HG03521 (cell line): ENCODE data around the gene SRPK2.
"Not testable (repeated sequence)": the region's sequence is repeated elsewhere in the genome, so short reads cannot be mapped to it uniquely, and the experiment has no call there.

Experiments used
- ATAC-seq: cut with Tn5 transposase; IDR thresholded peaks from one replicate; pipeline ENCODE4 v1.9.1; 2021; ENCODE audit warnings: mild to moderate bottlenecking, moderate library complexity; ENCODE audit not compliant: unreplicated experiment

The SRPK2 gene

DNA sequence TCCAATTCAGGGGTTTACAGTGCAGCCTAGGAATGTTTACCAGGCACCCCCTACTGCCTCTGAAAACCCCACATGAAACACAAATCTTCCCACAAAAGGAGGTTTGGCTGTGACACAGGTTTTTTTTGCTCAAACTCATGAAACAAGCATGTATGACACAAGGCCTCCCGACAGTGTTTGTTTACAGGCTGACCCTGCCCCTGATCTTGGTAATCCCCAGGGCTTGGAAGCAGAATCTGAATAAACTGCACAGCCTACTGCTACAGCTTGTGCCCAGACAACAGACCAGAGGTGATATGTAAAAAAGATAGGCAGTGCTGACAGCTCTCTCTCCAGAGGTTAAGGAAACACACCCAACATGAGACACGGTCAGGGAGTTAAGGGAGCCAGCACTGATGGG, 190.5 kb downstream of the SRPK2 start:
- no peak for ATAC-seq

DNA sequence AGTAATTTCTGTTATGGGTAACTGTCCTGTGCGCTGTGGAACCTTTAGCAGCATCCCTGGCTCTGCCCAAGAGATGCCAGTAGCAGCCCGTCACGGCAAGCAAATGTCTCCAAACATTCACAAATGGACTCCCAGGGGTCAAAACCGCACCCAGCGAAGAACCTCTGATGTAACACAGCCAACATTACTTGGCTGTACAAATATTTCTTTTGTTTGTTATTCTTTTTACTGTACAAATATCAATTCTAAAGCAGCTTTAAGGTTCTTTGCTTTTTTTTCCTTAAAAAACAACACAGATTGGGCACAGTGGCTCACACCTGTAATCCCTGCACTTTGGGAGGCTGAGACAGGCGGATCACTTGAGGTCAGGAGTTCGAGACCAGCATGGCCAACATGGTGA, 192.2 kb downstream of the SRPK2 start:
- no peak for ATAC-seq

DNA sequence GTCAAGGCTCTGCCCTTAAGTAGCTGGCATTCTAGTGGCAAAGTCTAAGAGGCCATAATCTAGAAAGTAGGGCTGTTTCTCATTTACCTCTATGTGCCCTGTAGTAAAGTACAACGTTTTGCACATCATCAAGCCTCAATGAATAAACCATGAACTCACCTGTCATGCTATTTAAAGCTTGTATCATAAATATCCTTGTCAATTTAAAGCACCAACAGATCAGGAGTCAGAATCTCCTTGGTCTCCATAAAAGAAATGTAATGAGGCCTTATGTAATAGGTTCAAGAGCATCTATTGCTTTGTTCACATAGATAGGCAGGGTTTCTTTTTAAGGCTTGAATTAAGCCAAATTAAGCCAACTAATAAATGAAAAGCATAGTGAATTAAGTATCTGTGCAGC, 192.8 kb downstream of the SRPK2 start:
- ATAC-seq: no peak

DNA sequence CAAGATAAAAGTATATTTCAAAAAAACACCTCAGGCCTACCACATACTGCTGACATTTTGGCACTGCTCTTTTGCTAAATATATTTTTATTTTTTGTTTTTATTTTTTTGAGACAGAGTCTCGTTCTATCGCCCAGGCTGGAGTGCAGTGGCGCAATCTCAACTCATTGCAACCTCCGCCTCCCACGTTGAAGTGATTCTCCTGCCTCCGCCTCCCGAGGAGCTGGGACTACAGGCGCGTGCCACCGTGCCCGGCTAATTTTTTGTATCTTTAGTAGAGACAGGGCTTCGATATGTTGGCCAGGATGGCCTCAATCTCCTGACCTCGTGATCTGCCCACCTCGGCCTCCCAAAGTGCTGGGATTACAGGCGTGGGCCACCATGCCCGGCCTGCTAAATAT, 193.8 kb downstream of the SRPK2 start:
- ATAC-seq: not testable (repeated sequence)

DNA sequence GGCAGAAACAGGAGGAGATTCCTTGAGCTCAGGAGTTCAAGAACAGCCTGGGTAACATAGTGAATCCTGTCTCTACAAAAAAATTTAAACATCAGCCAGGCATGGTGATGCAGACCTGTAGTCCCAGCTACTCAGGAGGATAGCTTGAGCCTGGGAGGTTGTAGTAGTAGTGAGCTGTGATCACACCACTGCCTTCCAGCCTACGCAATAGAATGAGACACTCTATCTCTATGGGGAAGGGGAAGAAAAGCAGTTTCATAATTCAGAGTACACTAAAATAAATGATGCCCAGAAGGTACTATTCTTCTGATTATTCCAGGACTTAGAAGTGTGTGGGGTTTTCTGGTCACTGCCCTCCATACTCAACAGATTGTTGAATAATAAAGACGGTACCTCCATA, 197.4 kb downstream of the SRPK2 start:
- no peak for ATAC-seq

DNA sequence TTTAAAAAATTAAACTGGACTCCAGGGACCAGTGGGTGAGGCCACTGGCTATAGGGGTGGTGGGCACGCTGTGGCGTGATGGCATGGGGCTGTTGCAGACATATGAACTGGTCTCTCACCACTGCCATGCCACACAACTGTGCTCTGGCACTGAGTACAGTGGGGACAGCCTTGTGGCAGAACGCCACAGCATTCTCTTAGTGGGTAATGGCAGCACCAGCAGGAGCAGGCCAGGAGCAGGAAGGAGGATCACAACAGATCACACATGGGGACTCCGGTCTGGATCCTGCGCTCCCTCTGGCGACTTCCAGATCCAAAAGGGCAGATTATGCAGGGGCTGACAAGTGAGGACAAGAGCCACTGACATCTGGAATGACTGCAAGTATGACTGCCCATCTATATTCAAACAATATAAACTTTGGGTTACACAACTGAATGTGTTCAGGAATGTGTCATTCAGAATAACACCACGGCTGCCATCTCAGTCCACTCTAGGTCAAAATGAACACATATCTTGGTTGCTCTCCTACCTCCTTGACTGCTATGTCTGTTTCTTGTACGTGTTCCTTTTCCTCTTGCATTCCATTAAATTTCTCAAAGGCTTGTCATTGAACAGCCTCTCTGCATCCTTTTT, 198.7 kb downstream of the SRPK2 start:
- no peak for ATAC-seq

DNA sequence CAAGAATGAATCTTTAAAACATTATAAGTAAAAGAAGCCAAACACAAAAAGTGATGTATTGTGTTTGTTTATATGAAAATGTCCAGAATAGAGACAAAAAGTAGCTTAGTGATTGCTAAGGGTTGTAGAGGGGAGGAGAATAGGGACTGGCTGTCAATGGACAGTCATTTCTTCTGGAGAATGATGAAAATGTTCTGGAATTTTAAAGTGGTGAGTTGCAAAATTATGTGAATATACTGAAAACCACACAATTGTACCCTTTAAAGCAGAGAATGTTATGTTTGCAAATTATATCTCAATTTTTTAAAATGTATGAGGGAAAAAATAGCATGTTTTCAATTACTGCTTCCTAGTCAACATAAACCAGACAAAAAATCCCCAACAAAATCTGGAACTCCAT, 200.5 kb downstream of the SRPK2 start:
- ATAC-seq: no peak

DNA sequence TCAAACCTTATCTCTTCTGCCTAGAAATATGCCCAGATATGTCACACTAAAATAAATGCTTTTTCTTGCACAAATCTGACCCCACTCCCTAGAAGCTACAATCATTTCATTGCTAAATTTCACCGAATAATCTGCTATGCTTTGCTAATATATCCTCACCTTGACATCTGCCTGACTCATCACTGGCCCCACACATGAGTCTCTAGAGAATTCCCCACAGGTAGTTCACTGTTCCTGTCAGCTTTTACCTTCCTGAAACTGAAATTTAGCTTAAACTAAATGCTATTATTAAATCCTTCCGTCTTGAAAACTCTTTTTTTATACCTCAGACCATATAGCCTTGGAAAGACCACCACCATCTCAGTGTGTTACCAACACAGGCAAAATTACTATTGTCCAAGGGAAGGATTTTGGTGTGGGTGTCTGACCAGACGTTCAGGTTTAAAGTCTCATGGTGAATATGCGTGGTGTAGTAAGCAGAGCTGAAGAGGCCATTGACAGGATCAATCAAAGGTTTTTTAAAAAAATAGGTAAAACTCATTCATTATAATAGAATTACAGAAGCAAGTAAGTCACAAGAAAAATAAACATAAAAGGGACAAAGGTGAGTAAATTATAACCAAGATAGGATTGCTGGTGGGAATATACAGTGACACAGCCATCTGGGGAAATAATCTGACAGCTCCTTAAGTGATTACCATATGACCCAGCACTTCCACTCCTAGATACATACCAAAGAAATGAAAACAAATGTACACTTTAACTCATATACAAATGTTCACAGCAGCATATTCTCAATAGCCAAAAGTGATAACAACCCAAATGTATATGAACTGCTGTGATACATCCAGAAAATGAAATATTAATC, 201.2 kb downstream of the SRPK2 start:
- ATAC-seq: no peak

DNA sequence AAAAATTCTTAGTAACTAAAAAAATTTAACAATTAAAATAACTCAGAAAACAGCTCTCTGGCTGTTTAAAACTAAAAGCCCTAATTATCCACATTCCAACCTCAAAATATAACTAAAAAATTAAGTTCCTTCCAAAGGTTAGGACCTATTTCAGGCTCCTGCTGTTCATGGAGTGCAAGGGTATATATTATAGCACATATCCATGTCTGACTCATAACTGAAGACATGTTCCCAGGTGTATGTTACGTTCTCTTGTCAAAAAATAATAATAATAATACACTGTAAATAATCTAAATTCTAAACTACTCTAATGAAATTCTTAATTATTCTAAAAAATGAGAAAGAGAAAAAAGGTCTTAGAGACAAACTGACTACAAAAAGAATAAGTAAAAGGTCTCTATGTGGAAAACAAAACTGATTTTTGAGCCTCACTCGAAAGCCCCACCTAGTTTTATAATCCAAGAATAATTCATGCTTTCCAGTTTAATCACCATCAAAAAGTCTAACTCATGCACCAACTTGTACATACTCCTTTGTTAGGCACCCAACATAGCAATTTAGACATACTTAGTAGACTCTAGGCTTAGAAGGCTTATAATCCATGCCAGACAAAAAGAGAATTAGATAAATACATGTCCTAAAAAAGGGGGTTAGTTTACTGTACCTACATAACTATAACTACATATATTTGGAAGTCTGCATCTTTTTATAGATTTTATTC, 203.3 kb downstream of the SRPK2 start:
- ATAC-seq: no peak

DNA sequence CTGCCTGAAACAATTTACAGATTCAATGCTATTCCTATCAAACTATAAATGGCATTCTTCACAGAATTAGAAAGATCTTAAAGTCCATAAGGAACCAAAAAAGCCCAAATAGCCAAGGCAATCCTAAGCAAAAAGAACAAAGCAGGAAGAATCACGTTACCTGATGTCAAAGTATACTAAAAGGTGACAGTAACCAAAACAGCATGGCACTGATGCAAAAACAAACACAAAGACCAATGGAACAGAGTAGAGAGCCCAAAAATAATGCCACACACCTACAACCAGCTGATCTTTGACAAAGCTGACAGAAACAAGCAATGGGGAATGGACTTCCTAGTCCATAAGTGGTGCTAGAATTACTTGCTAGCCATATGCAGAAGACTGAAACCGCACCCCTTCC, 208.7 kb downstream of the SRPK2 start:
- no peak for ATAC-seq

DNA sequence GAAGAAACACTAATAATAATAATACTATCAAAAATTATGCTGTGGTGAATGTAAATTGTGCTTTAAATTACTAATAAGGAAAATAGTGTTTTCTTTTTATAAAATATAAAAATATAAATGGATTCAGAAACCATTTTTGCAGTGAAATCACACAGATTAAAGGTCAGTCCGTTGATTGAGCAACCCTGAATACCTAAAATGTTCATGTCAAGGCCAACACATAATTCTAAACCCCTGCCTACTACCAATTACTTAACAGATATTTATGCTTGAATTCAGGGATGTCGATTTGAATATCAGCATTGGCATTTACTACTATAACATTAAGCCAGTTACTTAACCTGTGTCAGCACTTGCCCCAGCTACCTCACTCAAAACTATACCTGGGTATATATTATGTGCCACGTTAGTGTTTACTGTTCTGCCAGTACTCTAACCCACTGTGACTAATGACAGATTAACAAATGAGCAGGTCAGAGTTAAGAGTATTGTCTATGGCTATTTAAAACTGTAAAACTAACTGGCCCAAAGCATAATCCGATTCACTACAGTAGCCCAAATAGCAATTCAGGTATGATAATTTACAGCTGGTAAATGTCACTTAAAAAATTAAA, 209.7 kb downstream of the SRPK2 start:
- no peak for ATAC-seq

DNA sequence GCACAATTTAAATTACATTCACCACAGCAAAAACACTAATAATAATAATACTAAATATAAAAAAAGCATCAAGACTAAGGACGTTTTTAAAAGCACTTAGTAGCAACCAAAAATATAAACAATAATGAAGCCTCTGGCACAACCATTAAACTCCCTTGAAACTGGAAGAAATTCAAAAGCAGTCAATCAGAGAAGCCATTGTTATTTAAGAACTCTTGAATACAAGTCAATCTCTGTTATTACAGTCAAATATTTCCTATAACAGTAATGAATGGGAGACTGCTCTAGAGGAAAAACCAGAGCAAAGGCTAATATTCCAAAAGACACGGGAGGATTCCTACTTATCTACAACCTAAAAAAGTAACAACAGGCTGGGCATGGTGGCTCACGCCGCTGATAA, 210.5 kb downstream of the SRPK2 start:
- ATAC-seq: no peak

DNA sequence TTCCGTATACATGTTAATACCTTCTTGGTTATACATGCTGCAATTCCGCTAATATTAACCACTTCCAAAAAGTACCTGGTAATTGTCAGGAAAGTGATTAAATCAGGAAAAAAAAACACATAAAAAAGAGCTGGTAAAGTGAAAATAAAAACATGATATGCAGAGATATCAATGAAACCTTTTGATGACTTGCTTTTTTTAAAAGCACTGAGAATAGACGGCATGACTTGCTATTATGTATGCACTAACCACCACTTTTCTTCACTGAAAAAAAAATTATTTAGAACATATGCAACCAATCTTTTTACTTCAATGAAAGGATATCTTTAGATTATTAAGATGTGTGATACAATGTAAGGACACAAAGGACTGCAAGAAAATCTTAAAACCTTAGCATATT, 211.7 kb downstream of the SRPK2 start:
- ATAC-seq: no peak

DNA sequence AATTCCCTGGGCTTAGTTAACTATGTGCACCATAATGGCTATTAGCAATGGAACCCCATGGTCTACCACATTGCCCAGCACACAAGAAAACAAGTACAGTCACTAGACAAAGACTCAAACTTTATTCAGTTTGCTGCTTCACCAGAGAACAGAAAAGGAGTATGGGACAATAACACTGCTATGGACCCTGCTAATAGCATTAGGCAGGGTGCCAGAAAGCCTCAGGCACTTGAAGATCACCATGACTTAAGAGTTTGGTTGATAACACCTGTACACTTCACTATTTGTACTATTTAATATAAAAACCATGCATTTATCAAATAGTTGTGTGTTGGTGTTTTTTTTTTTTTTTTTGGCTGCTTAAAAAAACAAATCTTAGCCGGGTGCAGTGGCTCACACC, 215.1 kb downstream of the SRPK2 start:
- ATAC-seq: no peak

DNA sequence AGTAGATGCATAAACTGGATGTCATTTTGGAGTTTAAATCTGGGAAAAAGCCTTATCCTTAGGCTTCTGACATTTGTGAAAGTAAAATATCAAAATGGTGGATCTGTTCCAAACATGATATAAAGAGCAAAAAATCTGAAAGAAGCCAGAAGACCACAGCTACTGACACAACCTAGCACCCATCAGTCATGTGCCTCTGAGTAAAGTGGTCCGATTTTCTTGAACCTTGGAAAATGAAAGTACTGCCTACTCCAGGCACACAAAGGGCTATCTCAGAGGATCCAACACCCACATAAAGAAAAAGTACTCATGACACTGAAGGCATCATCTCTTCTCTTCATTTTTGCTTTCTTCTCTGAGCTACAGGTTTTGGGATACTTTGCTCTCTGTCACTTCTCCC, 224.0 kb downstream of the SRPK2 start:
- no peak for ATAC-seq

DNA sequence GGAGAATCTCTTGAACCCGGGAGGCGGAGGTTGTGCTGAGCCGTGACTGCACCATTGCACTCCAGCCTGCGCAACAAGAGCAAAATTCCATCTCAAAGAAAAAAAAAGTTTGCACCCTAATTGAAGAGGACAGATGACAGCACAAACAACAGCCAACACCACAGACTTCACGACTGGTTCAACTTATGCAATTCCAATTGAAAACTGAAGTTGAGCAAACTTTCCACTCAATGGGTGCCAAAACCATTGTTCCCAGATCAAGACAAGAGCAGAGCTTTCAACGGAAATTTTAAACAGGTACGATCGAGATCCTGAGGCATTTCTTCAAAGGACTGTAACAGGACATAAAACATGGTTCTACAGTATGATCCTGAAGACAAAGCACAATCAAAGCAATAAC, 225.0 kb downstream of the SRPK2 start:
- ATAC-seq: no peak

DNA sequence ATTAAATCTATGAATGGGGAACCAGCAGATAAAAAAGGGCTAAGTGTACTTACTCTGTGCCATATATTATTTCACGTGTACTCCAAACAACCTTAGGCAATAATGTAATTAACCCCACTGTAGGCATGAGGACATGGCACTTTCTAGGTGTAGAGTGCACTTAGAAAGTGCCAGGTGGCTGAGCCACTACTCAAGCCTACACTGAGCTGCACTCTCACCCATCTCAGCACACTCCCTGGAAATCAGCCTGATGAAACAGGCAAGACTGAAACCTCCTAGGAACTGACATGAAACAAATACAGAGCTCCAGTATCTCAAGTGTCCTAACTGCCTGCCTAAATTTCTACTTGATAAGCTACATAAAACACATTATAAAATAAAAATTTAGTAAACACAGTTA, 227.4 kb downstream of the SRPK2 start:
- ATAC-seq: no peak

DNA sequence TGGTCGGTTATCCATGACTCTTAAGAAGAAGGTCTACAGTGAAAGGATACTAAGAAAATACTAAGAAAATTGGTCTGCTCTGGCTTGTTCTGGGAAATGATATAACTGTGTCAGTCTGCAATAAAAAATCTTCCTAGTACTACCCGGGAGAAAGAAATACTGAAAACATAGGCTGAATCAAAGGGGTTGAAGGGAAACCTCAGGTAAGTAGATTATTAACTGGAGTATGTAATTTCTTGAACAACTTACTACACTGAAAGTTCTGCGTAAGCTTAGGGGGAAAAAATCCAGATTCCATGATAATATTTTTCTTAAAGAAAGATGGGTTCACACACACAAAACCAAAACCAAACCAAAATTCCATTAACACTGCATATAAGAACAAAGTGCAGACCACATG, 231.4 kb downstream of the SRPK2 start:
- ATAC-seq: no peak

DNA sequence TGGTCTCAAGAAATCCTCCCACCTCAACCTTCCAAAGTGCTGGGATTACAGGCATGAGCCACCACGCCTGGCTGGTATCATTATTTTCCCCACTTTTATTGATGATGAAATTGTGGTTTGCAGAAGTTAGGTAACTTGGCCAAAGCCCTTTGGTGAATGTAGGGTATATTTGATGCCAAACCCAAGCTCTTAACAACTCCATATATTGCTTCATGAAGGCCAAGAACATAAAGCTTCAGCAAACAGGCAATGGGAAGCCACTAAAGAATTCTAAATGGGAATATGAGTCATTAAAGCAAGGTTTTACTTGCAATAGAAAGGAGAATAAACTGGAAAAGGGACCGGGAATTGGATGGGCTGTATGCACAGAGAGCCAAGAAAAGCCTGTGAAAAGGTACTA, 232.0 kb downstream of the SRPK2 start:
- ATAC-seq: no peak

DNA sequence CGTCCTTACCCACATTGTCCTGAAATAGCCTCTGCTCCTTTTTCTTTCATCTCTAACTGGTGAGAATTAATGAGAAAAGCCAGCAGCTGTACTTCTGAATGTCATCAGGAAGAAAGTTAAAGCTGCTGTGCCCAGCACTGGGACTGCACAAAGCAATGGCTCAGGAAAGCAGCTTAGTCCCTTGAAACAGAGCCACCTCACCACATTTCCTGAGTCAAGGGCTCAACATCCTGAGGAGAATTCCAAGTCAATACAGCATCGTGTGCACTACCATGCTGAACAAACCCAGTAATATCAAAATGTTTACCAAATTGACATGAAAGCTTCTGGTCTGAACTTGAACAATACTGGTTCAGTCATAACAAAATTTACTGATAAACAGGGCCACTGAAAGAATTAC, 234.6 kb downstream of the SRPK2 start:
- ATAC-seq: no peak

DNA sequence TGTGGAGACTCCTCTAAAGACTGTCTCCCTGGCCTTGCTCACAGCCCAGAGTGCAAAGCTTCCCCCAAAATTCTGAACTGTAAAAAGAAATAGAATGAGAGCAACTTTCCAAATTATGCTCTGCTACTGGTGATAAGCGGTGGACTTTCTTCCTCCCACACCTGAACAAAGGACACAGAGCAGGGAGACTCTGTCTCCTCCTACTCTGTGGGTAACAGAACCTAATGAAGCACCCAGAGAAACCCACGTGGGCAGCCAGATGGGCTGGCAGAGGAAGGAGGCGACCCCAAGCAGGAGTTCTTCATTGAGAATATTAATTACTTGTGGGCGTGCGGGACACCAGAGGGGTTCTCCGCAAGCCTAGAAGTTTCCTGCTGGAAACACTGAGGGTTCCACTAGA, 235.2 kb downstream of the SRPK2 start:
- ATAC-seq: no peak

DNA sequence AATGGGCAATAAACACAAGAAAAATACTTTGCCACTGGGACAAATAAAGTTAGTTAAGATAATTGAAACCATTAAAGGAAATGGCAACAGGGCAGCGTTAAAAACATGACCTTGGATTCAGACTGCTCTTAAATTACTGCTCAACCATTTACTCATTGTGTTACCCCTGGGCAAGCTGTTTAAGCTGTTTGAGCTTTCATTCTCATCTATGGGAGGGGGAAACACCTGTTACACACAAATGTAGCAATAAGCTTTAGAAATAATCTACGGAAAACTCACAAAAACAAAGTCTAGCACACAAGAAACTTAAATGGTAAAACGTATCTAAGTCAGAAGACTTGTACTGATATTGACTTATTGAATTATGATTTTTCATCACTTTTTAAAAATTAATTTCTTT, 237.6 kb downstream of the SRPK2 start:
- no peak for ATAC-seq
